Stimulated activated CD8-positive, alpha-beta memory T cell treated with anti-CD3 and anti-CD28 coated beads, Interleukin-15, amount 100 ng/mL, for 24 hours (primary cell): Measurements from ENCODE around the gene MFAP2.
A peak's percentile ranks its signal among the peaks of the same experiment; 100 is the strongest.

Source experiments
- DNase-seq: peaks from one replicate; pipeline ENCODE4 v3.0.0-alpha.2; 2020; ENCODE audit warnings: low read depth

Gene MFAP2, protein sequence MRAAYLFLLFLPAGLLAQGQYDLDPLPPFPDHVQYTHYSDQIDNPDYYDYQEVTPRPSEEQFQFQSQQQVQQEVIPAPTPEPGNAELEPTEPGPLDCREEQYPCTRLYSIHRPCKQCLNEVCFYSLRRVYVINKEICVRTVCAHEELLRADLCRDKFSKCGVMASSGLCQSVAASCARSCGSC

DNA sequence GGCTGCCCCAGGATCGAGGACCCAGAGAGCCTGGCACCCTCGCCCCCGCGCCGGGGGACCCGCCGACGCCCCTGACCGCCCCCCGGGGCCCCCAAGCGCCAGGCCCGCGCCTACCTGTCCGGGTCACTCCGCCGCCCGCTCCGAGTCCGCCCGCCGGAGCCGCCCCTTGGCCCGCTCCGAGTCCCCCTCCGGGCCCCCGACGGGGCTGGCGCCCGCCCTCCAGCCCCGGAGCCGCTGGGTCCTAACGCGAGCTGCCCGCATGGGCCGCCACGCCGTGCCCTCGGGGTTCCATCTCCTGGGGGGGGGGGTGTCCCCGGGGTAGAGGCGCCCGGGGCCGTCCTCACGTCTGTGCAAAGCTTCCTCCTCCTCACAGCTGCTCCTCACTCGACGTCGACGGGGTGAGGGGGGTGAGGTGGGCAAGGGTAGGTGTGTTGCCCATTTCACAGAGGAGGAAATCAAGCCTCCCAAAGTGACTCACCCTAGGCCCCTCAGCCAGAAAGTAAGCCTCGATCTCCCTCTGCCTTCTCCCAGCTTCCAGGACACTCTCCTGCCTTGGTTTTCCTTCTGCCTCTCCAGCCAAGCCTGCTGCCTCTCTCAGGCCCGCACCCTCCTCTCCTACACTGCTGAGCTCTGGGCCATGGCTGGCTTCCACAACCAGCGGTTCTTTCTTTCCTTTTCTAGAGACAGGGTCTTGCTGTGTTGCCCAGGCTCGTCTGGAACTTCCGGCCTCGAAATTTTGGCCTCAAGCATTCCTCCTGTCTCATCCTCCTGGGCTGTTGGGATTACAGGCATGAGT lies at the start of gene MFAP2:
Gene MFAP2 (minus strand): TSS at position 148 of the 796 bp plus-strand sequence. CDS start 2,347 bp downstream, outside the sequence.
- no peak for DNase-seq

DNA sequence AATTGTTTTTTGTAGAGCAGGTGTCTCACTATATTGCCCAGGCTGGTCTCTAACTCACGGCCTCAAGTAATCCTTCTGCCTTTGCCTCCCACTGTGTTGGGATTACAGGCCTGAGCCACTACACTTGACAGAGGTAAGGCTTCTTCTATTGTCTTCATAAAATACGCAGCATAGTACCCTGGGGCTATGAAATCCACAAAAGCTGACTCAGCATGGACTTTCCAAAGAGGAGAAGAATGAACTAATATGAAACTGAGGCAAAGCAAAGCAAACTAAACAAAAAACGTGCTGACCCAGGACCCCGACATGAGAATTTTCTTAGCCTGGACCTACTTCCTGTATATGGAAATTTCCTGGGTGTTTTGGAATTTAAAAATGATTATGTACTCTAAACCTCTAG lies 49.8 kb upstream of the MFAP2 start:
- no peak for DNase-seq

DNA sequence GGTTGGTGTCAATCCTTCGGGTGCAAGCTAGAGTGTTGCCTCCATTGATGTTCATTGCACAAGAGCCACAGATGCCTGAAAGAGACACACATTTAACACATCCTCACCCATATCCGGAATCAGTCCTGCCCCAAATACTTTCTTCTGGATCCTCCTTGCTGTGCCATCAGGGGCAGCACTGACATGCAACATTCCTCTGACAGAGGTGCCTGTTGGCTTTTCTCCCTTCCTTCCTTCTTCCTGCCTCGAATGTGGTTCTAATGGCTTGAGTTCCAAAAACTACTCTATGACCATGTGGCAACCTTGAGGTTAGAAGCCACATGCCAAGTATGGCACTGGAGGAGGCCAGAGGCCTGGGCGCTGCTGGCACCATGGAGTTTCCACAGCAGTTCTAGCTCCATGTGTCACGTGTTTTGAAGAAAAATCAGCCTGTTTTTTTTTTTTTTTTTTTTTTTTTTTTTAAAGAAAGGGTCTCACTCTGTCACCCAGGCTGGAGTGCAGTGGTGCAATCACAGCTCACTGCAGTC lies 48.3 kb upstream of the MFAP2 start:
- DNase-seq, result no peak

- DNase-seq, result no peak
Observed at GRCh38 chr1:17027900-17028299, 47.5 kb upstream of the MFAP2 start.

- no peak for DNase-seq
Observed at GRCh38 chr1:17027403-17027802, 47.0 kb upstream of the MFAP2 start.

DNA sequence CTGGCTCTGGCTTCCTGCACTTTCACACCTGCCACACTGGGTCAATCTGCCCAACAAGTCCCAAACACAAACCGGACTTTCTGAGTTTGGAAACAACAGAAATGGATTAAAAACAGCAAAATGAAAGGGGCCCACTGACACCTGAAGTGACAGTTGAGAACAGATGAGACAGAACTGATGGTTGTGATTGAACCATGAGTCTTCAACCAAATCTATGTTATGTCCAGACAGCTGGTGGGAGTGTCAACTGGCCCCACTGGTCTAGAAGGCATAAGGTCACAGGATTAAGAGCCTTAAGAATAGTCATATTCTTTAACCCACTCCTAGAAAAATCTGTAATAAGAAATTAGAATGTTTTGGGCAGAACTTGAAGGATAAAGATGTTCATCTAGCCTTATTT lies 44.3 kb upstream of the MFAP2 start:
- DNase-seq, result no peak

- no peak for DNase-seq
Observed at GRCh38 chr1:17023573-17023972, 43.2 kb upstream of the MFAP2 start.

- DNase-seq, result no peak
Observed at GRCh38 chr1:17023102-17023501, 42.7 kb upstream of the MFAP2 start.

DNA sequence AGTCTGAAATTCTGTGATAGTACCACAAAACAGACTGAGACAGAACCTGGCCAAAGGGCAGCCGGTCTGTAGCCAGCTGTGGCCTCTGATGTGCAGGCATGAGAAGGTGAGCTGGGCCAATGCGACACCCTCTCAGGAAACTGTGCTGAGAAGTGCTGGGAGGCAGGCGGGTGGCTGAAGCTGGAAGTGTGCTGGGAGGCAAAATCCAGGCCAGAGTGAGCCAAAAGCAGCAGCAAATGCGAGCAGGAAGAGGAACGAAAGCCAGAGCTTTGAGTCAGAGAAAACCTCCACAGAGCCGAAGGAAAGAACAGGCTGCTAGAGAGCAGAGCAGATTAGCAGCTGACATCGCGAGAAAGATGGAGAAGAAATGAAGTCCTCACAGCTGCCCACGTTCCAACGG lies 41.5 kb upstream of the MFAP2 start:
- no peak for DNase-seq

- no peak for DNase-seq
Observed at GRCh38 chr1:17020502-17020901, 40.1 kb upstream of the MFAP2 start.

- no peak for DNase-seq
Observed at GRCh38 chr1:17018849-17019248, 38.4 kb upstream of the MFAP2 start.

DNA sequence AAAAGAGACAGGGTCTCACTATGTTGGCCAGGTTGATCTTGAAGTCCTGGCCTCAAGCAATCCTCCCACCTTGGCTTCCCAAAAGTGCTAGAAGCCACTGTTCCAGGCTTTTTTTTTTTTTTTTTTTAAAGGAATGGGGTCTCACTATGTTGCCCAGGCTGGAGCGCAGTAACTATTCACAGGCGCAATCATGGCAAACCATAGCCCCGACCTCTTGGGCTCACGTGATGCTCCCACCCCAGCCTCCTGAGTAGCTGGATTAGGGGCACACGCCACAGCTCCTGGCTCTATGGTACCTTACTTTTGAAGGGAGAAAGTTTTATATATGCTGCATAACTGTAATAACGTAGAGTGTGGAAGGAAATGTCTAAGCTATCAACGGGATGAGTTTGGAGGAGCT lies 37.0 kb upstream of the MFAP2 start:
- no peak for DNase-seq

GRCh38 chr1:17016317-17016661 lies 35.9 kb upstream of the MFAP2 start:
- no peak for DNase-seq

DNA sequence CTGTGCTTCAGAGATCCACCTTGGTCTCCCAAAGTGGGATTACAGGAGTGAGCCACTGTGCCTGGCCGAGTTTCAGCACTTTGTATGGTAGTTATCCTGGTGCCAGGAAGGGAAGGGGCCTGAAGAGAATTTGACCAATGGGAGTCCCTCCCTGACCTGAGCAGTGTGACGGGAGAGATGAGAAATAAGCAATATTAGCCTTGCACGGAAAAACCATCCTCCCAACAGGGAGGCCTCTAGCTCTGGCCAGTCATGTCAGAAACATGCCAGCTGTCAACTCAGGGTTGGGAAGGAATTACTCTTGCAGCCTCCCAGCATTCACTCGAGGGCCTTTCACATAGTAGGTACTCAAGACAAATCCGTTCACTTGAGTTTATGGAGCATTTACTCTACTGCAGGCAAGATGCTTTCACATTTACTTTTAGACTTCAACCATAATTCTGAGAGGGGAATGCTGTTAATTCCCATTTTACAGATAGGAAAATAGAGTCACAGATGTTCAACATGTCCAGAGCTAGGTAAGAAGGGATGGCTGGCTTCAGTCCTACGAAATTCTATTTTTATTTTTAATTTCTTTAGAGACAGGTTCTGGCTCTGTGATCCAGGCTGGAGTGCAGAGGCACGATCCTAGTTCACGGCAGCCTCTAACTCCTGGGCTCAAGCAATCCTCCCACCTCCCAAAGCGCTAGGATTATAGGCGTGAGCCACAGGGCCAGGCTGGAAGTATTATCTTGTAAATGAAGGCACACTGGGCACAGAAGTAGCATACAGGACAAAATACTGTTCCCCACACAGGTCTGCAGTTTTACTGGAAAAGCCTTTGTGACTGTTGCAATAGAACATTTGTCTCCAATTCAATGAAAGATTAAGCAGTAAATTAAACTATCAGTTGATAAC lies 34.5 kb upstream of the MFAP2 start:
- no peak for DNase-seq

DNA sequence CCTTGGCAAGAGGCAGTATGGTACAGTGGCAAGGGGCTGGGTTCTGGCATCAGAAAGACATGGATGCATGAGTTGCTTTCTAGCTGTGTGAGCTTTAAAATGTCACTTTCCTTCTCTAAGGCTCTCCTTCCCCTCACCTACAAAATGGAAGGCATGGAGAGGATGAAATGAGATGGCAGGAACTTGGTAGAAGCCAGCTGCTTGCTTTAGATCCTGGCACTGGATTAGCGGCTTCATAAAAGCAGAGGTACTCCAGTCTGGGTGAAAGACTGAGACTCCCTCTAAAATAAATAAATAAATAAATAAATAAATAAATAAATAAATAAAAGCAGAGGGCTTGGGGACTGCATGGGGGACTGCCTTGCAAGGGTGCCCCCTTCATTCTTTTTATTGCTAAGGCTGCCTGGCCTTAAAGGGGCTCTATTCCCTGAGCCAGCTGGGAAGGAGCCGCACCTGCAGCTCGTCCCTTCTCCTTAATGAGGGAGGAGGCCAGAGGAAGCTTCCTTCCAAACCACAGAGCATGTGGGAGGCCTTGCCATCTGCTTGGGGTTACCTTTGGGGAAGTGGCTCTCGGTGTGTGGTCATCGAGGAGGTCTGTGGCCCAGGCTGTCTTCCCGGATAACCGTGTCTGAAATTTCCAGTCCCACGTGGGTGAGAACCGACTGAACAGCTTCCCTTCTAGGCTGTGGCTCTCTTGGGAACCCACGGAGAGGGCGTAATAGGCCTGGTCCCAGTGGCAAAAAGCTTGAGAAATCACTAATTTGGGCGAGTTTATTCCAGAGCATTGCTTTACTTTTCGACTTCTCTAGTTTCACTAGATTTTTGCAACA lies 33.3 kb upstream of the MFAP2 start:
- no peak for DNase-seq

DNA sequence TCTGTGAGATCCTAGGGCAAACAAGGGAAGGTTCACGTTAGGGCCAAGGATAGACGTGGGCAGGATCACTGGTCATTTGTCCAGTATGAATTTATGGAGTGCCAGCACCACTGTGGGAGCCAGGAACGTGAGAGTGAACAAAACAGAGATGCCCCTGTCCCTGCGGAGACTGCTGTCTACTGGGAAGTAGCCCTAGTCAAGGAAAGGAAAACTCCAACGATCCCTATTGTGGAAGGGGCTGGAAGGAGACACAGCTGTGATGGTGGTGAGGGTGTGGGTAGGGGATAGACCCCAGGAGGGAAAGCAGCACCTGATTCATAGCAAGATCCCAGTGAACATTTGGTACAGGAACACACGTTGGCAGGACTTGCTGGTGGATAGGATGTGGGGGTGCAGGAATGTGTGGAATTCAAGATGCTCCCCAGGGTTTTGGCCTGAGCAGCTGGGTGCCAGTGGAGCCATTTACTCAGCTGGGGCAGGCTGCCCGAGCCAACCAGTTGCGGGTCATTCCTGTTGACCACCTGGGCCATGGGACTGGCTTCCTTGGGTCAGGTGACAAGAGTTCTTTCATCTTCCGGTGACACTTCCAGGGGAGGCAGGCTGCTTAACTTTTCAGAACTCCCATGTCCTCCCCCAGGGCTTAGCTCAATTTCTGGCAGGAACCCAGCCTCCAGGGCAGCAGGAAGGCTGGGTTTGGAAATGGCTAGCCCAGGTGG lies 32.5 kb upstream of the MFAP2 start:
- DNase-seq, result no peak

GRCh38 chr1:17011439-17012307 lies 31.3 kb upstream of the MFAP2 start, which contains the start of gene ATP13A2:
ATP13A2 (minus strand) TSS chr1:17011928; CDS start chr1:17011738, 190 bp downstream.
- DNase-seq, result peak; percentile 52

GRCh38 chr1:17011092-17011438 lies 30.6 kb upstream of the MFAP2 start:
- no peak for DNase-seq

GRCh38 chr1:17009706-17010105 lies 29.3 kb upstream of the MFAP2 start:
- no peak for DNase-seq
